ENCODE data around the gene BDP1. TPM values are rescaled to one million over a fixed set of nuclear protein-coding genes. Genes with fewer than 3 reads are reported as not detected.

BDP1 gene
- total and polyA plus RNA-seq, 12 donors, result 5.3 to 19.8 (median 17.1) TPM

DNA sequence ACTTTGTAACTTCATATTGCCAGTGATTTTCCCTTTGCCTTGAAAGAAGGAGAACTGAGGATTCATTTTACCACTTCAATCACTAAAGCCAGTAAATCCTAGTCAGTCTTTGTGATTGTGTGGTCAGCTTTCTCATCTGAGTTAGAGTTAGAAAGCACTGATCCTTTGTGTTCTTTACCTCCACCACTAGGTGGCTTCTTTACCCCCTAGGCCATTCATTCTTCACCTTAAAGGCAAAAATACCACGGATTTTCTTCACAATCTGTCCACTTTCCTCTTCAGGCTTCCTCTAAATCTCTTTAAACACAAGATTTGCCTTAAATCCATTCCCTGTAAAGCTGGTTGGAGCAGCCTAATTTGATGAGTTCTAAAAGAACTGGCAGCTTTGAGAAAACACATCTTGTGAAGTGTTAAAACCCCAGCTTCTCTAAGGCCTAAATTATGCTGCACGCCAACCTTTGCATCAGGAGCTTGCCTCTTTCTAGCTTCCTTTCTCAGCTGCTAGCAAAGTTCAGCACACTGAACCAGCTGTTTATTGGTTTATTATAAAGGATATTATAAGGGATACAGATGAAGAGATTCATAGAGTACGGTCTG is 20.4 kb downstream of the BDP1 start:
- H3K27ac ChIP-seq, result no peak overlapping the region
- no peaks in the 10 kb centered on the region for H3K27me3 ChIP-seq
- intact Hi-C loops (cut with DNase I), result loop anchor here in 3 of 10 donors (5.0 to 10.0 kb wide), 2 partner anchors 279 to 281 kb away; no protein-coding TSS in a partner anchor
- no peaks in the 10 kb centered on the region for H3K4me1 ChIP-seq
- WGBS, 2 donors, result 67 to 70% methylated on average over 3 of the region's 3 CpGs
- TF ChIP-seq, protein P1, sequence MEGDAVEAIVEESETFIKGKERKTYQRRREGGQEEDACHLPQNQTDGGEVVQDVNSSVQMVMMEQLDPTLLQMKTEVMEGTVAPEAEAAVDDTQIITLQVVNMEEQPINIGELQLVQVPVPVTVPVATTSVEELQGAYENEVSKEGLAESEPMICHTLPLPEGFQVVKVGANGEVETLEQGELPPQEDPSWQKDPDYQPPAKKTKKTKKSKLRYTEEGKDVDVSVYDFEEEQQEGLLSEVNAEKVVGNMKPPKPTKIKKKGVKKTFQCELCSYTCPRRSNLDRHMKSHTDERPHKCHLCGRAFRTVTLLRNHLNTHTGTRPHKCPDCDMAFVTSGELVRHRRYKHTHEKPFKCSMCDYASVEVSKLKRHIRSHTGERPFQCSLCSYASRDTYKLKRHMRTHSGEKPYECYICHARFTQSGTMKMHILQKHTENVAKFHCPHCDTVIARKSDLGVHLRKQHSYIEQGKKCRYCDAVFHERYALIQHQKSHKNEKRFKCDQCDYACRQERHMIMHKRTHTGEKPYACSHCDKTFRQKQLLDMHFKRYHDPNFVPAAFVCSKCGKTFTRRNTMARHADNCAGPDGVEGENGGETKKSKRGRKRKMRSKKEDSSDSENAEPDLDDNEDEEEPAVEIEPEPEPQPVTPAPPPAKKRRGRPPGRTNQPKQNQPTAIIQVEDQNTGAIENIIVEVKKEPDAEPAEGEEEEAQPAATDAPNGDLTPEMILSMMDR (IDR thresholded peaks at IDR 0.05), result peak in 7 of 9 donors; percentile 37 to 56 (median 45)
- peaks cover 0 to 100% (median 24%) of the 10 kb centered on the region in 9 donors for H3K36me3 ChIP-seq
- ATAC-seq (no peak), DNase-seq (no peak)
- no peaks in the 10 kb centered on the region for H3K9me3 ChIP-seq
- H3K4me3 ChIP-seq, result no peak overlapping the region

DNA sequence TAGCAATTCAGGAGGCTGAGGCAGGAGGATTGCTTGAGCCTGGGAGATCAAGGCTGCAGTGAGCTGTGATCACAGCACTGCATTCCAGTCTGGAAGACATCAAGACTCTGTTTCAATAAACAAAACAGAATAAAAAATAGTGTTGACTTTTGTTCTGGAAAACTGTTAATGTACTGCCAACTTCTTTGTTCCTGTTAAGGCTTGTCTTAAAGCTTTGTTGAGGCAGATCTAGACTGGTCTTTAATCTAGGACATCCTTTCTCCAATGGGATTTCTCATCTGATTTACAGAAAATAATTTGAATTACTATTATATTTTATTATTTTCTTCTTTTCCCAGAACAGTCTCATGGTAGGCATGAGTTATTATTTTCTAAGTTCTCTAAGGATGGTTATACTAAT is 26.0 kb downstream of the BDP1 start:
- Histone ChIP-seq H3K27me3 (no peaks in the 10 kb centered on the region), H3K4me3 (no peak overlapping the region), H3K9me3 (no peaks in the 10 kb centered on the region), H3K36me3 (peaks cover 0 to 100% (median 27%) of the 10 kb centered on the region in 9 donors), H3K4me1 (peaks cover 0 to 11% (median 9%) of the 10 kb centered on the region in 9 donors), H3K27ac (no peak overlapping the region)
- ATAC-seq (no peak), DNase-seq (no peak)
- TF ChIP-seq, protein P1 (IDR thresholded peaks at IDR 0.05), result no peak
- intact Hi-C loops (cut with DNase I), result no loop called here

DNA sequence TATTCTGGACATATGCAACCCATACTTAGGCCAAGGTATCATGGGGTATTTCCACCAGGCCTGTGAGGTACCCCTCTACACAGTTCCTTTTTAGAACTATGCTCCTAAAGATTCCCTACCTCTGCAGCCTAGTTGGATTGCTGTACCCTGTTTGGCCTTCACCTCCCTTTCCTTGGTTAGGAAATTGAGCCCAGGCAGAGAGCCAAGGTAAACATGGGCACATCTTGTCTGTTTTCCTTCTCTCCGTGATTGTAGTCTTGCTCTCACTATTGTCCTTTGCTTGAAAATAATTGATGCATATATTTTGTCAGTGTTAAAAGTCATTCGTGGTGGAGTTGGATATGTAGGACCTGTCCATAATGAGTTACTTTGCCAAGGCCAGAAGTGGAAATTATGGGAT is 26.7 kb downstream of the BDP1 start:
- TF ChIP-seq, protein P1 (IDR thresholded peaks at IDR 0.05), result no peak
- no peak for ATAC-seq
- H3K9me3 ChIP-seq, result no peaks in the 10 kb centered on the region
- H3K4me3 ChIP-seq, result no peak overlapping the region
- intact Hi-C loops (cut with DNase I), result no loop called here
- peaks cover 0 to 11% (median 9%) of the 10 kb centered on the region in 9 donors for H3K4me1 ChIP-seq
- WGBS, 2 donors, result 36 to 55% methylated on average over 2 of the region's 2 CpGs
- peak in 1 of 2 donors; percentile 14 for DNase-seq
- no peaks in the 10 kb centered on the region for H3K27me3 ChIP-seq
- H3K27ac ChIP-seq, result no peak overlapping the region
- peaks cover 0 to 100% (median 33%) of the 10 kb centered on the region in 9 donors for H3K36me3 ChIP-seq

DNA sequence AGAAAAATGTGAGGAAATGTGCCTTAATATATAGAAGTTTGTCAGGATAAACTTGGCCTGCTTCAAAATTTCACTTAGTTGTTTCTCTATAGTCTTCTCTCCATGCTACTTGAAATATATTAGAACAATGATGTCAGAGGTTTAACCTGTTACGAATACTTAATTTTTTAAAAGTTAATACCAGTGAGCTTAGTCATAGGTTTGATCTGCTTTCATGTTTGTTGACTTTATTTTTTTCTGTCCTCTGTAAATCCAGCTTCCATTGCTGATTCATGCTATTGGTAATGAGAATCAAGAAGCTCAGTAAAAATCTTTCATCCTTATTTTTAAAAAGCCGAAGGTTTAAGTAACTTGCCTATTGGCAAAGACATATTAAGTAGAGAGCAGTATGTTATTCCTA is 27.9 kb downstream of the BDP1 start:
- Histone ChIP-seq H3K27ac (no peak overlapping the region), H3K4me1 (peaks cover 0 to 11% (median 9%) of the 10 kb centered on the region in 9 donors), H3K36me3 (peaks cover 0 to 100% (median 36%) of the 10 kb centered on the region in 9 donors), H3K27me3 (no peaks in the 10 kb centered on the region), H3K4me3 (no peak overlapping the region), H3K9me3 (no peaks in the 10 kb centered on the region)
- WGBS, 2 donors, result 96 to 97% methylated on average over 2 of the region's 2 CpGs
- intact Hi-C loops (cut with DNase I), result no loop called here
- no peak for ATAC-seq
- DNase-seq, result no peak
- TF ChIP-seq, protein P1 (IDR thresholded peaks at IDR 0.05), result no peak

All from heart right ventricle (tissue), 16 donors.